ENCODE data around the gene LRG1. TPM values are rescaled to one million over a fixed set of nuclear protein-coding genes. Genes with fewer than 3 reads are reported as not detected.

LRG1 gene
- total RNA-seq, 4 donors from 2014 or later: 0.17 to 9.4 (median 0.79) TPM

DNA sequence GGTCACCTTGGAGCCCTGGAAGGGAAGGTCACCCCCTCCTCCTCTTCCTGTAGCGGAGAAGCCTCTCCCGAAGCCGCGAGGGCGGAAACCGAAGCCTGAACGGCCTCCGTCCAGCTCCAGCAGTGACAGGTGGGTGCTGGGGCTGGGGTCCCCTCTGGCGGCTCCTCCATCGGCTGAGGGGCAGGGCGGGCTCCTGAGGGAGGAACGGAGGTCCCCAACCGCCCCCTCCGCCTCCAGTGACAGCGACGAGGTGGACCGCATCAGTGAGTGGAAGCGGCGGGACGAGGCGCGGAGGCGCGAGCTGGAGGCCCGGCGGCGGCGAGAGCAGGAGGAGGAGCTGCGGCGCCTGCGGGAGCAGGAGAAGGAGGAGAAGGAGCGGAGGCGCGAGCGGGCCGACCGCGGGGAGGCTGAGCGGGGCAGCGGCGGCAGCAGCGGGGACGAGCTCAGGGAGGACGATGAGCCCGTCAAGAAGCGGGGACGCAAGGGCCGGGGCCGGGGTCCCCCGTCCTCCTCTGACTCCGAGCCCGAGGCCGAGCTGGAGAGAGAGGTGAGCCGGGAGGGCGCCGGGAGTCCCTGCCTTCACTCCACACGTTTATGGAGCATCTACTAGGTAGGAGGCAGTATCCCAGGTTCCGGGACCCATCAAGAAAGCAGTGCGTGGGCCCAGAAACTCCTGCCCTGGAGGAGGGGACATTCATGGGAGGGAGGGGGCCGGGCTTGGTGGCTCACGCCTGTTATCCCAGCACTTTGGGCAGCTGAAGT, 45.7 kb downstream of the LRG1 start:
- intact Hi-C loops (cut with DNase I): no loop called here
- 93% methylated on average over 58 of the region's 61 CpGs for WGBS
- H3K27ac ChIP-seq (replicated peaks in 1 of 4): no peak overlapping the region
- no peaks in the 10 kb centered on the region for H3K9me3 ChIP-seq
- TF ChIP-seq POLR2AphosphoS5 (IDR thresholded peaks at IDR 0.05) (no peak), EP300 (IDR thresholded peaks at IDR 0.05) (no peak), POLR2A (IDR thresholded peaks at IDR 0.05; ENCODE audit: low read depth) (no peak)
- TF ChIP-seq, protein P1, sequence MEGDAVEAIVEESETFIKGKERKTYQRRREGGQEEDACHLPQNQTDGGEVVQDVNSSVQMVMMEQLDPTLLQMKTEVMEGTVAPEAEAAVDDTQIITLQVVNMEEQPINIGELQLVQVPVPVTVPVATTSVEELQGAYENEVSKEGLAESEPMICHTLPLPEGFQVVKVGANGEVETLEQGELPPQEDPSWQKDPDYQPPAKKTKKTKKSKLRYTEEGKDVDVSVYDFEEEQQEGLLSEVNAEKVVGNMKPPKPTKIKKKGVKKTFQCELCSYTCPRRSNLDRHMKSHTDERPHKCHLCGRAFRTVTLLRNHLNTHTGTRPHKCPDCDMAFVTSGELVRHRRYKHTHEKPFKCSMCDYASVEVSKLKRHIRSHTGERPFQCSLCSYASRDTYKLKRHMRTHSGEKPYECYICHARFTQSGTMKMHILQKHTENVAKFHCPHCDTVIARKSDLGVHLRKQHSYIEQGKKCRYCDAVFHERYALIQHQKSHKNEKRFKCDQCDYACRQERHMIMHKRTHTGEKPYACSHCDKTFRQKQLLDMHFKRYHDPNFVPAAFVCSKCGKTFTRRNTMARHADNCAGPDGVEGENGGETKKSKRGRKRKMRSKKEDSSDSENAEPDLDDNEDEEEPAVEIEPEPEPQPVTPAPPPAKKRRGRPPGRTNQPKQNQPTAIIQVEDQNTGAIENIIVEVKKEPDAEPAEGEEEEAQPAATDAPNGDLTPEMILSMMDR (IDR thresholded peaks at IDR 0.05): no peak
- H3K27me3 ChIP-seq: no peaks in the 10 kb centered on the region
- no peak overlapping the region for H3K4me3 ChIP-seq
- DNase-seq (ENCODE audit: extremely low spot score): no peak
- H3K4me1 ChIP-seq: no peaks in the 10 kb centered on the region
- H3K36me3 ChIP-seq: peaks cover 59 to 92% (median 89%) of the 10 kb centered on the region in 4 donors

DNA sequence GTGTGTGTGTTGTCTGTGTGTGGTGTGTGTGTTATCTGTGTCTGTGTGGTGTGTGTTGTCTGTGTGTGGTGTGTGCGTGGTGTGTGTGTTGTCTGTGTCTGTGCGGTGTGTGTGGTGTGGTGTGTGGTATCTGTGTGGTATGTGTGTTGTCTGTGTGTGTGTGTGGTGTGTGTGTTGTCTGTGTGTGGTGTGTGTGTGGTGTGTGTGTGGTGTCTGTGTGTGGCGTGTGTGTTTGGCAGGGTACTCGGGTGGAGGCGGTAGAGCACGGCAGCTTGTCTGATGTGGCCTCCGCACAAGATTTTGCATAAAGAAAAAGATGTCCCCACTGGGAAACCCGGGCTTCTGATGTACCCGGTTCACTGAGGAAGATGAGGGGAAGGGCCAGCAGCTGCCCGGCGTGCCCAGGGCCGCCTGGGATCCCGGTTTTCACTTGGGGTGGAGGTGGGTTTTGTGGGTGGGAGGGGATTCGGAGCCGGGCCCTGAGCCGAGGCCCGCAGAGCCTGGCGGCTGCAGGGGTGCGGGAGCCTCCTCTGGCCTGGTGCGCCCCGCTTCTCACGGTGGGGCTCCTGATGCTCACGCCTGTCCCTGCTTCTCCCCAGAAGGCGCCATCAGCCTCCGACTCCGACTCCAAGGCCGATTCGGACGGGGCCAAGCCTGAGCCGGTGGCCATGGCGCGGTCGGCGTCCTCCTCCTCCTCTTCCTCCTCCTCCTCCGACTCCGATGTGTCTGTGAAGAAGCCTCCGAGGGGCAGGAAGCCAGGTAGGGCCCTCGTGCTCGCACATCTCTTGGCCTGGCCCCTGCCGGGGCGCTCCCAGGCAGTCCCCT, 46.5 kb downstream of the LRG1 start:
- H3K27me3 ChIP-seq: no peaks in the 10 kb centered on the region
- no peaks in the 10 kb centered on the region for H3K9me3 ChIP-seq
- peaks cover 57 to 92% (median 89%) of the 10 kb centered on the region in 4 donors for H3K36me3 ChIP-seq
- no peaks in the 10 kb centered on the region for H3K4me1 ChIP-seq
- intact Hi-C loops (cut with DNase I): no loop called here
- TF ChIP-seq POLR2AphosphoS5 (IDR thresholded peaks at IDR 0.05) (no peak), POLR2A (IDR thresholded peaks at IDR 0.05; ENCODE audit: low read depth) (no peak), EP300 (IDR thresholded peaks at IDR 0.05) (no peak)
- TF ChIP-seq, protein P1 (IDR thresholded peaks at IDR 0.05): no peak
- no peak for DNase-seq (ENCODE audit: extremely low spot score)
- no peak overlapping the region for H3K4me3 ChIP-seq
- WGBS: 94% methylated on average over 35 of the region's 41 CpGs
- no peak overlapping the region for H3K27ac ChIP-seq (replicated peaks in 1 of 4)

DNA sequence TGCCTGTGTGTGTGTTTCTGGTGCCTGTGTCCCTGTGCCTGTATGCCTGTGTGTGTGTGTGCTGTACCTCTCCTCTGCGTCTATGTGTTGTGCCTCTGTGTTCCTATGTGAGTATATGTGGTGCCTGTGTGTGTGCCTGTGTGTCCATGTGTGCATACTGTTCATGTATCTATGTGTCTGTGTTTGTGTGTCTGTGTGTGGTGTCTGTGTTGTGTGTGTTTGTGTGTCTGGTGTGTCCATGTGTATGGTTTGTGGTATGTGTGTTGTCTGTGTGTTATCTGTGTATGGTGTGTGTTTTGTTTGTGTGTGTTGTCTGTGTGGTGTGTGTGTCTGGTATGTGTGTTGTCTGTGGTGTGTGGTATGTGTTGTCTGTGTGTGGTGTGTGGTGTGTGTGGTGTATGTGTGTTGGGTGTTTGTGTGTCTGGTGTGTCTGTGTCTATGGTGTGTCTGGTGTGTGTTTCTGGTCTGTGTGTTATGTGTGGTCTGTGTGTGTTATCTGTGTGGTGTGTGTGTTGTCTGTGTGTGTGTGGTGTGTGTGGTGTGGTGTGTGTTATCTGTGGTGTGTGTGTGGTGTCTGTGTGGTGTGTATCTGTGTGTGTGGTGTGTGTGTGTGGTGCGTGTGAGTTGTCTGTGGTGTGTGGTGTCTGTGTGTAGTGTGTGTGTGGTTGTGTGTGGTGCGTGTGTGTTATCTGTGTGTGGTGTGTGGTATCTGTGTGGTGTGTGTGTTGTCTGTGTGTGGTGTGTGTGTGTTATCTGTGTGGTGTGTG, 47.3 kb downstream of the LRG1 start:
- Histone ChIP-seq H3K36me3 (peaks cover 51 to 91% (median 85%) of the 10 kb centered on the region in 4 donors), H3K27ac (replicated peaks in 1 of 4) (no peak overlapping the region), H3K4me1 (no peaks in the 10 kb centered on the region), H3K27me3 (no peaks in the 10 kb centered on the region), H3K4me3 (no peak overlapping the region), H3K9me3 (no peaks in the 10 kb centered on the region)
- DNase-seq (ENCODE audit: extremely low spot score): no peak
- intact Hi-C loops (cut with DNase I): no loop called here
- TF ChIP-seq POLR2A (IDR thresholded peaks at IDR 0.05; ENCODE audit: low read depth): no peak
- no peak for TF ChIP-seq POLR2AphosphoS5 (IDR thresholded peaks at IDR 0.05)
- TF ChIP-seq, protein P1 (IDR thresholded peaks at IDR 0.05): no peak
- no peak for TF ChIP-seq EP300 (IDR thresholded peaks at IDR 0.05)
- 90% methylated on average over 3 of the region's 3 CpGs for WGBS

DNA sequence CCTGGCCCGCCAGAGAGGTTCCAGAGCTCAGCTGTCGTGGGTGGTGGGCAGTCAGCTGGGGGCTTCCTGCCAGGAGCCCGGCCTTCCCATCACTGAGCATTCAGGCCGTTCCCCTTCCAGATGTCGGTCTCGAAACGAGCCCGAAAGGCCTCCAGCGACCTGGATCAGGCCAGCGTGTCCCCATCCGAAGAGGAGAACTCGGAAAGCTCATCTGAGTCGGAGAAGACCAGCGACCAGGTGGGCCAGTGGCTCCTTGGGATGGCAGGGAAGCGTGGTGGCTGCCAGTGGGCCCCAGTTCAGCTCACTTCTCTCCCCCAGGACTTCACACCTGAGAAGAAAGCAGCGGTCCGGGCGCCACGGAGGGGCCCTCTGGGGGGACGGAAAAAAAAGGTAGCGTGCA, 48.4 kb downstream of the LRG1 start:
- Histone ChIP-seq H3K36me3 (peaks cover 41 to 91% (median 83%) of the 10 kb centered on the region in 4 donors), H3K27ac (replicated peaks in 1 of 4) (no peak overlapping the region), H3K4me3 (no peak overlapping the region), H3K9me3 (no peaks in the 10 kb centered on the region), H3K4me1 (no peaks in the 10 kb centered on the region), H3K27me3 (no peaks in the 10 kb centered on the region)
- intact Hi-C loops (cut with DNase I): no loop called here
- WGBS: 95% methylated on average over 20 of the region's 21 CpGs
- TF ChIP-seq POLR2AphosphoS5 (IDR thresholded peaks at IDR 0.05): no peak
- no peak for TF ChIP-seq POLR2A (IDR thresholded peaks at IDR 0.05; ENCODE audit: low read depth)
- TF ChIP-seq EP300 (IDR thresholded peaks at IDR 0.05): no peak
- TF ChIP-seq, protein P1 (IDR thresholded peaks at IDR 0.05): no peak
- no peak for DNase-seq (ENCODE audit: extremely low spot score)
